DMS53 (cell line): ENCODE data around the gene ZNF879.

Experiments used
- DNase-seq: peaks from one replicate; lab custom pipeline; 2025; lab: John Stamatoyannopoulos, UW

Gene ZNF879

GRCh38 chr5:179008667-179009066 lies 14.9 kb upstream of the ZNF879 start:
- no peak for DNase-seq

DNA sequence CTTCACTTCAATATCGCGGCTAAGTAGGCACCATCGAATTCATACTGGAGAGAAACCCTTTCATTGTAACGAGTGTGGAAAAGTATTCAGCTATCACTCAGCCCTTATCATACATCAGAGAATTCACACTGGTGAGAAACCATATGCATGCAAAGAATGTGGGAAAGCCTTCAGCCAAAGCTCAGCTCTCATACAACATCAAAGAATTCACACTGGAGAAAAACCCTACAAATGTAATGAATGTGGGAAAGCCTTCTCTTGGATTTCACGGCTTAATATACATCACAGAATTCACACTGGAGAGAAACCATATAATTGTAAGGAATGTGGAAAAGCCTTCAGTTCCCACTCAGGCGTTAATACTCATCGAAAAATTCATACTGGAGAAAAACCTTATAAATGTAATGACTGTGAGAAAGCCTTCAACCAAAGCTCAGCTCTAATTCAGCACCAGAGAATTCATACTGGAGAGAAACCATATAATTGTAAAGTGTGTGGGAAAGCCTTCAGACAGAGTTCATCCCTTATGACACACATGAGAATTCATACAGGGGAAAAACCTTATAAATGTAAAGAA lies 9.5 kb downstream of the ZNF879 start:
- DNase-seq: no peak

GRCh38 chr5:179044765-179045164 lies 21.2 kb downstream of the ZNF879 start:
- no peak for DNase-seq

GRCh38 chr5:179051784-179052183 lies 28.2 kb downstream of the ZNF879 start:
- peak; percentile 24 for DNase-seq

GRCh38 chr5:179054036-179054785 lies 30.6 kb downstream of the ZNF879 start:
- DNase-seq: no peak

DNA sequence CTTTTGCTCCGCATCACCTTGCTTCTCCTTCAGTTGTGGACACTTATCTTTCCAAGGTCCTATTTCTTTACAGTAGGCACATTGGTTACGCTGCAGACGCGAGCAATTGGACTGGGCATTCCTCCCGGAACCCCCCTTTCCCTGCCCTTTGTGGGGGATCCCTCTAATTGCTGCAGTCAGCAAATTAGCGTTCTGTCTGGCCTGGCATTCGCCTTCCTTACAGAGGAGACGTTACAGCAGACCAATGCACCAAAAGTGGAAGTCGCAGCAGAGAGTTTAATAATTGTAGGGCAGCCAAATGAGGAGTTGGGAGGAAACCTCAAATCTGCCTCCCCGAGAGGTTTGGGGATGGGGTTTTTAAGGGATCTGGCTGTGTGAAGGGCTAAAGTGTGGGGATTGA lies 31.3 kb downstream of the ZNF879 start:
- no peak for DNase-seq

DNA sequence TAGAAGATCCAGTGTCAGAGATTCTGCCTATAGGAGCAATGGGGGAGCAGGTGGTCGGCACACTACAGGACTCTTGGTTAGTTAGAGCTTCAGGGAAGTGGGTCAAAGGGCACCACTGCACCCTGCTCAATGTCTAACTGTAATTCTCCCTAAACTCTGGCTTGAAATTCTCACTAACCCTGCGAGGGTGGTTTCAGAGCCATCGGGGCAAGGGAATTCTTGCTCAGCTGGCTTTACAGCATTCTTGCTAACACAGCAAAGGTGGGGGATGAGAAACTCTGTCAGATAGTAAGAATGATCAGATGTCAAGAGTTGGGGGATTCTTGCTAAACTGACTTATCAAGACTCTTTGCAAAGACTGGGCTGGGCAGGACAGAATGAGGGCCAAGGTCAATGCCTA lies 31.8 kb downstream of the ZNF879 start:
- DNase-seq: no peak

GRCh38 chr5:179055841-179056240 lies 32.2 kb downstream of the ZNF879 start:
- DNase-seq: no peak

DNA sequence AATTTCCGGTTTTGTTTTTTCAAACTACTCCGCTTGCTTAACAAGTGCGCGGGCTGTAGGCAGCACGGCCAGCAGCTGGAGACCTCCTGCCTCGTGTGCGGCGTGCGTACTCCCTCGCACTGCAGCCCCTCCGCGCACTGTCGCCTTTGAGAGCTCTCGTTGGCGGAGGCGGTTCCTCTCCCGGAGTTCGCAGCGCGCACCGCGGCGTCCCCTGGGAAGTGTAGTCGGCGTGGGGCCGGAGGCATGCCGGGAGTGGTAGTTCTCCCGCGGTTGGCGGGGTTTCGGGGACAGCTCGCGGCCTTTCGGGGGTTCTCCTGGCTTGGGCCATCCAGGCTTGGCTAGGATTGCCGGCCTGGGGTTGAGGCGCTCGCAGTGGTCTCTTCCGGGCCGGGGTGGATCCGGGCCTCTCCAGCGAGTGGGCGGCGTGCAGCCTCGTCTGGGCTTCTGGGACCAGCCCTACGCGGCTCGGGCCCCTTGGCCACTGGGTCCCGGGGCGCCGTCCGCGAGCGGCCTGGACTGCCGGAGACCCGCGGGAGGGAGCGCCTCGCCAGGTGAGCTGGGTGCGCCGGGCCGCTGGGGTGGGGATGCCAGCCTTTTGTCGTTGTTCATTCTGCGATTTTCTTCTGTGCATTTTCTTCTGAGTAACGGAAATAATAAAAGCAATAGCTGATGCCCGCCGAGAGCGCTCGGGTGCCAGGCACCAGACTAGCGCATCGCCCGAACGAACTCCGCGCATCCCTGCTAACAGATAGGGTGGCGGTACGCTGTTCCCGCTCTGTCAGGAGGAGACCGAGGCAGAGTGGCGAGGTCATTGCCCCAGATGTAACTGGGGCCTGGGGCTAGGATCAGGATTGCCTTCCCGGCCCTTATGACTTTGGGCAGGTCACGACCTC lies 36.8 kb downstream of the ZNF879 start, which contains the start of gene ZNF354C:
ZNF354C (plus strand) TSS at position 258 of the 893 bp plus-strand sequence. CDS start 1,696 bp downstream, outside the sequence.
- no peak for DNase-seq

DNA sequence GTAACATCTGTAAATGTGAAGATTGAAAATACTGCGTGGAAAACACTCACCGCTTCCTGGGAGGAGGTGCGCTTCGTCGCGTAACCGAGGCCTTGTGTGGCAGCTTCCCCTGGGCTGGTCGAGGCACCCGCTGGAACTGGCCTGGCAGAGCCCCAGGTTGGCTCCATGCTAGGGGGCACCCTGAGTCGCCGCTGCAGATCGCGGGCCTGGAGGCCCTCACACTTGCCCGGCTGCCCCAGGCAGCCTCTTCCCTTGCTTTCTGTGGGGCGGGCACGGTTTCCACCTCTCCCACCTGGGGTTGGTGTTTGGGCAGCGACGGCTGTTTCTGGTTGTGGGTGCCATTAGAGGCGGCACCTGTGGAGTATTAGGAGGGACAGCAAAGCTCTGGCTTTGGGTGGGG lies 37.4 kb downstream of the ZNF879 start:
- DNase-seq: no peak

DNA sequence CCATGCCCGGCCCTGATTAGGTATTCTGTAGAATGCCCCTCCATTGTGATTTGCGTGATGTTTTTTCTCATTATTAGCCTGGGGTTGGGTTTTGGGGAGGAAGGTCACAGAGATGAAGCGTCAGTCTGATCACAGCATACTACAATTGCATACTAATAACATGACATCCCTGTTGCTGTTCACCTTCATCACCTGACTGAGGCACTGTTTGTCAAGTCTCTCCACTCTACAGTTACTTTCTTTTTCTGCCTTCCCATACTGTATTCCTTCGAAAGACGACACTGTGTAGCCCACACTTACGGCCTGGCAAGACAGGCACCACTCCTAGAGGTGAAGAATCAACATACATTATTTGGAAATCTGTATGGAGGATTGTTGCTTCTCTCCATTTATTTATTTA lies 42.1 kb downstream of the ZNF879 start:
- no peak for DNase-seq

GRCh38 chr5:179079165-179079987 lies 55.8 kb downstream of the ZNF879 start:
- DNase-seq: no peak

DNA sequence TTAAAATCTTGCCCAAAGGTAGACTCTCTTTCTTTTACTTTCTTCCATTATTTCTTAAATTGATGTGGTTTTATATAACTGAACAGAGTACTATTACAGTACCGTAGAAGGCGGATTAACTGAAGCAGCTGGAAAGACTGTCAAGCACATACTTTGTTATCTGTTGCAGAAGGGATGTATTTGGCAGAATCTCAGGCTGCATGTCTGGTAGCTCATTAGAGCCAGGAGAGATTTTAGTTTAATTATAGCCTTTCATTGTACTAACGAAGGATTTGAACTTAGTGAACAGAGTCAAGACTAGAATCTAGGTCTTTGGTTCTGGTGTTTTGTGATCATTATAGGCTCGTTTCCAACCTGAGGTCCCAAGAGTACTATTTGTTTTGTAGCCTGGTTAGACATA lies 57.1 kb downstream of the ZNF879 start:
- no peak for DNase-seq
